GM20431 (cell line): ENCODE data around the gene CFAP68.

Experiments
- in situ Hi-C: fragments of 300-500 bp; cut with MseI, MboI; formaldehyde crosslinking; loops from one replicate; pipeline ENCODE4 v1.15.0; 2020; ENCODE audit warnings: low sequenced_read_pairs; ENCODE audit not compliant: unreplicated experiment

Gene CFAP68, protein sequence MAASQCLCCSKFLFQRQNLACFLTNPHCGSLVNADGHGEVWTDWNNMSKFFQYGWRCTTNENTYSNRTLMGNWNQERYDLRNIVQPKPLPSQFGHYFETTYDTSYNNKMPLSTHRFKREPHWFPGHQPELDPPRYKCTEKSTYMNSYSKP

DNA sequence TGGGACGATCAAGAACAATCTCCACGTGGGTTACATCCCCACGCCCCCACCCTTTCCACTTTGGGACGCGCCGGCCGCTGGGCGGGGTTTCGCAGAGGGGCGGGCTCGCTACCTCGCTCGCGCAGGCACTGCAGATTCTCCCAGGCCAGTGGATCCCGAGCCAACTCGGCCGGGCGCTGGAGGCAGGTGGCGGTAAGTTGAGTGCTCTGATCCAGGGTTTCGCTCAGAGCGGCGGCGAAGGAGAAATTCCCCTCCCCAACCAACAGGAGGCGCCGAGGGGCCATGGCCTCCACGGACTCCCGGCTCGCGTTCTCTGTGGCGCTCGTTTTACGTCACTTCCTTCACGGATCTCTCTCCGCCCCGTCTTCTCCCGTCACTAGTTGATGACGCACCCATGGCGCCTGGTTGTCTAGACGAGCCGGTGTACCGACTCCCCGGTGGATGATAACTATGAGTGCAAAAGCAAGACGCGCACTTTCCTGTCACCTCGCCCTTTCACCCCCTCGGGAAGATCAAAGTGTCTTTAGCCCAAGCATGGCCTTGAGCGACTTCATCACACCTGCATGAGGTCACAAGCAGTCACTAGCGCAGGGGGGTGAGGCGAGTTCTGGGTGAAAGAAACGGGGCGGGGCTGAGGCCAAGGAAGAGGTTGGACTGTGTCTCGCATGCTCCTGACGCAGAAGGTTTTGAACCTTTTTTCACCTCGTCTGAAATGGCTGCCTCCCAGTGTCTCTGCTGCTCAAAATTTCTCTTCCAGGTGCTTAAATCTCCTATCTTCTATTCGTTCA is at the start of gene CFAP68, which contains the start of gene FDXACB1:
Gene CFAP68 (plus strand): TSS at position 693 of the 788 bp plus-strand sequence. CDS start 20 bp downstream, at position 713.
Gene FDXACB1 (minus strand): TSS at position 317 of the 788 bp plus-strand sequence. CDS start 33 bp downstream, at position 284.
- in situ Hi-C loops: no loop called here

DNA sequence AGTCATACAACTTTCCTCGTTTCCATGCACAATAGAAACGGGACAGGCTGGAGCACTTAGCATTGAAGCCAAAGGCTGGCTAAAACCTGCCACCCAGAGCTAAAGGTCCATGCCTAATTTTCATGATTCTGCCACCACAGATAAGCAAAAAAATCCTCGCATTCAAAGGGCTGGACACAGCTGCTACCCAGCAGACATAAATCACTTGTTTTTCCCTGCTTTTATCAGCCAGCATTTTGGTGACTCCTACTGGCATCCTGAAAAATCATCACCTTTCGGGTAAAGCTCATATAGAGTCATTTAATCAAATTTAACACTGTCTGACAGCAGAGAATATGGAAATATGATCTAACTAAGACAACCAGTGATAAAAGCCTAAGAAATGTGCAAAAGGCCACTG is 45.8 kb upstream of the CFAP68 start:
- in situ Hi-C loops: no loop called here

DNA sequence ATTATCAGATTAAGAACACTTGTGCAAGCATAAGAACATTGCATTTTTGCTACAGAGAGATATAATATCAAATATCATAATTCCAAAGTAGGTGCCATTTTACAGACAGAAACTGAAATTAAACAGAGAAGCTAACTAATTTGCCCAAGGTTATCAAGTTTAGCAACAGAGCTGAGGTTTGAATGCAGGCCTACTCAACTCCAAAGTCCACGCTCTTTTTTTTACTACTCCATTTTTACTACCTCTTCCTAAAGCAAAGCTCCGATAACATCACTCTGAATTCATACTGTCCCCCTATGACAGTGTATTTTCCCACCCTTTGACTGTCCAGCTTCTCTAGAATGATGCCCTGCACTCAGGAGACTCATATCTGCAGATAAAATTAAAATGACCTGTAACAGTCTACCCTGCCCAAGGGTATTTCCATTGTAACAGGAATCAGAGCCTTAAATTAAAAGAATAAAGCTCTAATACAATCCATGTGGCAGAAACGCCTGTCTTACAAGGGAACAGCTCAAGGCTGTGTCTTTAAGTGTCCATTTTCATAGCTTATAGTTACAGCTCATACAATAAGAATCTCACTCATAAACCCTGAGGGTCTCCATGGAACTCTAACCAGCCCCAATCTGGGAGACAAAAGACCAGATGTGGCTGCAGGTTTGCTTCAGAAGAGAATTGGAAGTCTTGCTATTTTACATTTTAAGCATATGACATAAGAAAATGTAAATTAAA is 44.7 kb upstream of the CFAP68 start:
- in situ Hi-C loops: no loop called here

DNA sequence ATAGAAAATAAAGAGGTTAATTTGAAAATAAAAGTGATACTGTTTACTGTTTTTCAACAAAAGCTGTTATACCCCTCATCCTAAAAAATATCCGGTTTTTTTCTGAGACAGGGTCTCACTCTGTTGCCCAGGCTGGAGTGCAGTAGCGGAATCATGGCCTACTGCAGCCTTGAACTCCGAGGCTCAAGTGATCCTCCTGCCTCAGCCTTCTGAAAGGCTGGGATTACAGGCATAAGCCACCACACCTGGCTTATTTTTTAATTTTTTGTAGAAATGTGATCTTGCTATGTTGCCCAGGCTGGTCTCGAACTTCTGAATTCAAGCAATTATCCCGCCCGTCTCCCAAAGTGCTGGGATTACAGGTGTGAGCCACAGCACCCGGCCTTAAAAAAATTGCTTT is 43.7 kb upstream of the CFAP68 start:
- in situ Hi-C loops: no loop called here

DNA sequence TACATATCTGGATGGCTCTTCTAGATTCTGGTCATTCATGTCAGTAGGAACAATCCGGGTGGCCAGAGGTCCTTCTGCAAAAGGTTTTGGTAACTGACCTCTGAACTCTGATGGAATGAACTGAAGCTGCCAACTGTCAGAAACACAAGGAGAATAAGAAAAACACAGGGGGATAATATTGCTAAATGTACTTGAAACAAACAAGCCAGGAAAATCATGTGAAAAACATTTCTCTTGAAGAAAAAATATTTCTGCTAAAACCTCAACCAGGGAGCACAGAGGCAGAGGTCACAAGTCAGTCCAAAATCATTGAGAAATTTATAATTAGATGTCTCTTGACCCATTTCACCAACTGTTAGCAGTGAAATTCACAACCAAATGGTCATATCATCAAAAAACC is 43.2 kb upstream of the CFAP68 start:
- in situ Hi-C loops: no loop called here

DNA sequence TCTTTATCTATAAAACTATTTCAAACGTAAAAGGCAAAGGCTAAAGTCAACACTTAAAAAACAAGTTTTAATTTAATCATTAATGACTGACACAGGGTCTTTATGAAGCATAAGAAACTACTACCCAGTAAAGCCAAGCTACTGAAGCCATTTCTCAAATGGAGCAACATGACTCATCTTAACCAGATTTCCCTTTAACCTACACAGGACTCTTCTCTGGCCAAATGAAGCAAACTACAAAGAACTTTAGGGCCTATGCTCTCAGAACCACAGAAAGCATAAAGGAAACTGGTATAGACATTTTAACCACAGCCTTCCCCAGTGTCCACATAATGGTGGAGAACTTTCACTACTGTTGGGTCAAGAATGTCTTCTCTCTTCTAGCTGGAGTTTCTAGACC is 42.6 kb upstream of the CFAP68 start:
- in situ Hi-C loops: no loop called here

DNA sequence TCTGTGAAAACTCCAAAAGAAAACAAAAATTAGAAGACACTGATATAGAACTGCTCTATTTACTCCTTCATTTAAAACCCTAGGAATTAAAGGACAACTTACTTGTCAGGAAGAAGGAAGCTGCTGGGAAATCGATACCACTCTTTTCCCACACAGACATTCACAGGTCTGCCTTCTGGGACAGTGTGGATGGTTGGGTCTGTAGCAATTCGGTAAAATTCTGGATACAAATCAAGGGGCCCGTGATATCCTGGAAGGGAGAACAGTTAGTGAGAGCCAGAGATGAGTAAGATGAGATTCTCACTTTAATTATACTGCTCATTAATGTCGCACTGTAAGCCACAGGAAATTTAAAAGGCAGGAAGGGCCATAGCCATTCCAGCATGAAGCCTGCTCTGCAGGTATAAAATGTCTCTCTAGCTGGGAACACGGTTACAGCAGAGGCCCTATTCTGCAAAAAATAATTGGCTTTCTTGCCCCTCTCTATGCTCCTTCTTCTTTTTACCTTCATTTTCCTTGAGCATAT is 41.9 kb upstream of the CFAP68 start:
- in situ Hi-C loops: no loop called here

DNA sequence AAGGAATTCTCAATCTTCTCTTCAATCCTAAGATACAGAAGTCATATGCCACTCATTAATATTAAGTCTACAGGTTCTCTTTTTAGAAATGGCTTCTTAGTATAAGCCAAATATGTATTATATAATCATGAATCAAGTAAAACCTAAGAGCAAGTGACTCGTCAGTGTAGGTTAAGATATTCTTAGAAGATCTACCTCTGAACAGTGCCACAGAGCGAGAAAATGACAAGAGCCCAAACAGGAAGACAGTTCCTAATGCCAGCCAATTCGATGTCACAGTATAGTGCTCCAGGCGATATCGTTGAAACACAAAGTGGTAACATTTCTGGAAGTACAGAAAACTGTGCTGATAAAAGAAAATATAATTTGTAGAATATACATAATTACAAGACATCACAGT is 41.3 kb upstream of the CFAP68 start:
- in situ Hi-C loops: no loop called here

DNA sequence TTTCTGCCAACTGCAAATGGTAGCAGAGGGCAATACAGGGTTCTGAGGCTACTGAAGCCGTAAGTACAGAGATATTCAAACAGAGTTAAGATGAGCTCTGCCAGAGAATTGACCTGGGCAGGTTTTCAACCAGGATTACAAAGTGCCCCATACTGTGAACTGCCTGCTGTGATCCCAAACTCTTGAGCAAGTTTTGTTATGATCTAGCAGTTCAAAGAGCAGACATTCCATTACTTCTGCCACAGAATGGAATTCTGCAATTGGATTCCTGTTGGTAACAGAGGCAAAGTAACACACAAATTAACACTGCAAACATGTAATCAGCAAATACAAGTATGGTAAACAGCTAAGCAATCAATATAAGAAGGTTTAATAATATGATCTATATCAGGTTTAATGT is 39.2 kb upstream of the CFAP68 start:
- in situ Hi-C loops: loop anchor here (10.0 kb wide), 1 partner anchor 255 kb away; no protein-coding TSS in a partner anchor

DNA sequence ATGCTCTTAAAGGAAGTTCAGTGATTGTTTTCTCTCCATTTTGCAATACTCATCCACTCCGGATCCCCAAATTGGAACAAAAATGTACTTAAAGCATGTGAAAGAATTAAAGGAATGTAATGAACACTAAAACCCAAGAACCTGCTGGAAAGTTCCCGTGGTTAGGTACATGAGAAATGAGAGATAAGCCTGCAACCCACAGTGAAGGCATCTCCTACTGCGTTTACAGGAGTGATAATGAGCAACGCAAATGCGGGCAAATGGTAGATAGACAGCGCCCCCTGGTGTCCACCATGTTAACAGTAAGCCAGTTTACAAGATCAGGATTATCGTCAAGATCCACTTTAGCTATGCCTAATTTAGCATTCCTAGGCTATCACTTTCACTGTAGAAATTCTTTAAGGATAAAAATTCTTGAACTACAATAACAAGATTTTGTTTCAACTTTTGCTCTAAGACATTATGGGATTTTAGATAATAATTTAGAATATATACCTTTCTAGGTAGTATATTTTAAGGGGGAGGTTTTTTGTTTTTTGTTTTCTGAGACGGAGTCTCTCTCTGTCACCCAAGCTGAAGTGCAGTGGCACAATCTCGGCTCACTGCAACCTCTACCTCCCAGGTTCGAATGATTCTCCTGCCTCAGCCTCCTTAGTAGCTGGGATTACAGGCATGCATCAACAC is 37.8 kb upstream of the CFAP68 start:
- in situ Hi-C loops: loop anchor here (10.0 kb wide), 1 partner anchor 257 kb away; no protein-coding TSS in a partner anchor

DNA sequence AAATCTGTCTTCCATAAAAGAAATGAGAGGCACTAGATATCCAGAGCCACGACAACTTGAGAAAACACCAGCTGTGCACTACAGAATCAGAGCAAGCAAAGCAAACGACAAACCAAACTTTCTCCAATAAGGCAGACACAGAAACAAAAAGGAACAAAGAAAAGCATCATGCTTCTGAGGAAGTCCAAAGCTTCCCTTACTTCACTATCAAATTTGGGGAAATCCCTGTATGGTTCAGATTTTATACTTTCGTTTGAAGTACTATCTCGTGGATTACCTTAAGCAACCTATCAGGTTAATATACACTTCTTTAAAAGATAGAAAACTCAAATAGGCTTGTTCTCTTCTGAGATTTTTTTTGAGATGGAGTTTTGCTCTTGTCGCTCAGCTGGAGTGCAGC is 35.7 kb upstream of the CFAP68 start:
- in situ Hi-C loops: loop anchor here (10.0 kb wide), 1 partner anchor 259 kb away; no protein-coding TSS in a partner anchor

DNA sequence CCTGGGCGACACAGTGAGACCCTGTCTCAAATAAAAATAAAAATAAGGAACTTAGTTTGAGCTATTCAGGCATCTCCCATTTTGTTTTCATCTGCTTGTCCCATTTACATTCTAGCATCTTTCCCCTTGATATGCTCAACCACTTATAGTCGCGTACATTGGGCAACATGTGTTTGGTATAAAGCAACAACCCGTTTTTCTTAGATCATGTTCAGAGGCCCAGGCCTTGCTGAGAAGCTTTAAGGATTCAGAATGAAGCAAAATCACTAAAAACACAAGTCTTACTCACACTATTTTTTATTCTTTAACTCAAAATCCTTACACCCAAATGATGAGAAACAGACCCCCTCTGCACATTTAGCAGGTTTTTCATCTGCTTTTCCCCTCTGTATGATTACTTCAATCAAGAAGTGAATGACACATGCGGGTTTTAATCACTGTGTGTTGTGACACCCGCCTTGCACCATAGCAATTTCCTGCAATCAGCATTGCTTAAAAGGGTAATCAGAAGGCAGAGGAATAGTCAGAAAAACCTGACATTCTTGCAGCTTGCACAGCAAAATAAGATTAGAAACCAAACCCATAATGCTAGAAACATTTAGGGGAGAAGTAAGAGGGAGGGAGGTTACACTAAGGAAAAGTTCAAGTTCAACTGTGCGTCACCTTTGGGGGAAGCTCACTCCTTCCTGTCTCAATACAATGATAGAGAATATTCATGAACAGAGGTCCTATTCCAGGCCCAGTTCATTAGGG is 33.9 kb upstream of the CFAP68 start:
- in situ Hi-C loops: loop anchor here (10.0 kb wide), 1 partner anchor 261 kb away; no protein-coding TSS in a partner anchor

DNA sequence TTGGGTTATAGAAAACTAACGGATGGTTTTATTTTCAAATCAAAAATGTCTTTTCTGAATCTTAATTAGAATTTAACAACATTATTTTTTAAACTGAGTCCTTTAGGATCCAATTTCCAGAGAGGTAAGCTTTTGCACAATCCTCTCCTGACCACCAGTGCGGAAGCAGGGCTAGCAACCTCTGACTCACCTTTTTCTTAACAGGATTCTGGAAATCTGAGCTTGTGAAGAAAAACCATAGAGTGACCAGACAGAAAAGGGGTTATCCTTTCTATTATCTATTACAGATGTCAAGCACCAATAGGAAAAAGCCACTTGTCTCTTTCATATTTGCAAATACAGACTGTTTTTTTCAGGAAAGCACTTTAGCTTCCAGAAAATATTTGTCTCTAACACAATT is 33.3 kb upstream of the CFAP68 start:
- in situ Hi-C loops: loop anchor here (10.0 kb wide), 1 partner anchor 261 kb away; no protein-coding TSS in a partner anchor

DNA sequence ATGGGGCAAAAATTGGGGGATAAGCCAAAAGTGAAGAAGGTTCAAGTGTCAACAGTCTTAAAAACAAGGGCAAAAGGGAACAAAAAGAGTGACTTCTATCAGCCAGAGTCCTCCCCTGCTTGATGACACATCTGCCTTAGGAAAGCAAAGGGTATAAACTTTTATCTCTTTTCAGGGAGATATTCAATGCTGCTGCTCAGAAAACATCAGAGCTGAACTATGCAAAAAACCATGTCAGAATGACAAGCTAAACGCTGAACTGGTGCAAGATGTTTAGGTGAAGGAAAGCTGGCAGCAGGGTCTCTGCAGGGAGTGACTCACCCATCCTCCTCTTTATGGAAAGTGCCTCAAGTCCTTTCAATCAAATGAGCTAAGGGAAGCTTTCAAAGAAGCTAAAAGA is 32.7 kb upstream of the CFAP68 start:
- in situ Hi-C loops: loop anchor here (10.0 kb wide), 1 partner anchor 262 kb away; no protein-coding TSS in a partner anchor

DNA sequence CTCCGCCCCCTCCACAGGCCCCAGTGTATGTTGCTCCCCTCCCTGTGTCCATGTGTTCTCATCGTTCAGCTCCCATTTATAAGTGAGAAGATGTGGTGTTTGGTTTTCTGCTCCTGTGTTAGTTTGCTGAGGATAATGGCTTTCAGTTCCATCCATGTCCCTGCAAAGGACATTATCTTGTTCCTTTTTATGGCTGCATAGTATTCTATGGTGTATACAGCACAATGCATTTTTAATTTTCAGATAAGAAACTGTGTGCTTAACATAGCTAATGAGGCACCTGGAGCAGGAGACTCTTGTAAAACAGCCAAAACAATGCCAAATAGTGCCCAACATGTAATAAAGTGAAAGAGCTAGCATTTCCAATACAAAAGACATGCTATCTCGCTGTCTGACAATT is 29.7 kb upstream of the CFAP68 start:
- in situ Hi-C loops: loop anchor here (10.0 kb wide), 1 partner anchor 265 kb away; no protein-coding TSS in a partner anchor

DNA sequence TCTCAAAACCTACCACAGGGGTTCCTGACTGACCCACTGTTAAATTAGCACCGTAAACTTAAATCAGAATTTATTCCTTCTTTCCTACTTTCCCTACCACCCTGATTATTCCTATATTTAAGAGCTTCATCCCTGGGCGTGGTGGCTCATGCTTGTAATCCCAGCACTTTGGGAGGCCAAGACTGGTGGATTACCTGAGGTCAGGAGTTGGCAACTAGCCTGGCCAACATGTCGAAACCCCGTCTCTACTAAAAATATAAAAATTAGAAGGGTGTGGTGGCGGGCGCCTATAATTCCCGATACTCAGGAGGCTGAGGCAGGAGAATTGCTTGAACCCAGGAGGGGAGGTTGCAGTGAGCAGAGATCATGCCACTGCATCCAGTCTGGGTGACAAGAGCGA is 28.3 kb upstream of the CFAP68 start:
- in situ Hi-C loops: no loop called here

DNA sequence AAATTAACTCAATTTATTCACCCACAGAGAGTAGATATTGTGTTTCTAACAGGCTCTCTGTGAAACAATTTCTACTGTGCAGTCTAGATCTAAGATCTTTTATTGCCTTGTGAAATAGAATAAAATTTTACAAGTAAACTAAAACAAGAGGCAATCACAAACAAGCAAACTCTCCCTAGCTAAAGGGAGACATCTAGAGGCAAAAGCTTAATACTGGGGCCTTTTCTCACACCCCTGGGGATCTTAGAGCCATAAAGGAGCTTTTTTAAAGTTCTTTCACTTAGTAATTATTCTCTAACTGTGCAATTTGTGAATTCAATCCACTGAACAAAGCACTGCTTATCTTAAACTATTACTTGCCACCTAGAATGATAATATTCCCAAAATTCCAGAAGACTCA is 27.7 kb upstream of the CFAP68 start:
- in situ Hi-C loops: no loop called here

DNA sequence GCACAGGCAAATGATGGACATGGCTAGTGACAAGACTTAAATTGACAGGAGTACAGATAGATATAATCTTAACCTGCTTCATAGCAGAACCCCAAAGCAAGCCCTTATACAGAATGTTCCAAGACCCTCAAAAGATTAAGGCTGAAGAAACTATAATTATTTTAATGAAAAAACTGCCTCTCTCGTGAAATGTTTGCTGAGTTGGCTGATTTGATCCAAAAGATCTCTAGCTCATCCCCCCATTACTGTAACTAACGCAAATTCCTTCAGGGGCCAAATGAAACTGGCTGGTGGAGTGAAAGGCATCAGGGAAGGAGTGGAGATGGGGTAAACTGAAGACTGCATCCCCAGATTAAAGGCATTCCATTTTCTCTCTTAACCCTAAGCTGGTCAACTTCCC is 27.2 kb upstream of the CFAP68 start:
- in situ Hi-C loops: no loop called here

DNA sequence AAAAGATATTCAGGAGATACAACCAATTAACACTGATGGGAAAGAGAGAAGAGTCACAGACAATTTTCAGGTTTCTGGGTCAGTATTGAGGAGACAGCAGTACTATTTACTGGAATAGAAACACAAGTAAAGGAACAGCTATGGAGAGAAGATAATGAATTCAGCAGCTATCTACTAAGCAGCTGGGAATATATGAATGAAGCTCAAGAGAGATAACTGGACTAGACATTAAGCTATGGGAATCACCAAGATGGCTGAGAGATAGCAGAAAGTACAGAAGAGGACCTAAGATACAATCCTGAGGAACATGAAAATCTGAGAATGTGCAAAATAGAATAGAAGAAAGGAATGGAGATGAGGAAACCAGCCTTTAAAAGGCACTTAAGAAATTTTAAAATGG is 23.8 kb upstream of the CFAP68 start:
- in situ Hi-C loops: no loop called here
